ENCODE measurements around the gene LOXL1. TPM values are rescaled to one million over a fixed set of nuclear protein-coding genes. Genes with fewer than 3 reads are reported as not detected.

Gene LOXL1
- total and polyA plus RNA-seq, 9 of the 15 experiments (the other 6 are each of a cell fraction or from before 2014, with no cell fraction given) = 0.14 TPM; not detected in 8

GRCh38 chr15:73910522-73911303, 15.5 kb upstream of the LOXL1 start (continued):
- TF ChIP-seq BCL6 (CRISPR knock-in tag; IDR thresholded peaks at IDR 0.05) (no peak), SMARCE1 (IDR thresholded peaks at IDR 0.05) (no peak), ZNF41 (CRISPR knock-in tag; conservative IDR thresholded peaks at IDR 0.05) (no peak), LCOR (CRISPR knock-in tag; IDR thresholded peaks at IDR 0.05) (no peak), SMAD4 (CRISPR knock-in tag; conservative IDR thresholded peaks at IDR 0.05) (no peak), ZBTB17 (CRISPR knock-in tag; IDR thresholded peaks at IDR 0.05) (no peak)
- TF ChIP-seq, protein P1, sequence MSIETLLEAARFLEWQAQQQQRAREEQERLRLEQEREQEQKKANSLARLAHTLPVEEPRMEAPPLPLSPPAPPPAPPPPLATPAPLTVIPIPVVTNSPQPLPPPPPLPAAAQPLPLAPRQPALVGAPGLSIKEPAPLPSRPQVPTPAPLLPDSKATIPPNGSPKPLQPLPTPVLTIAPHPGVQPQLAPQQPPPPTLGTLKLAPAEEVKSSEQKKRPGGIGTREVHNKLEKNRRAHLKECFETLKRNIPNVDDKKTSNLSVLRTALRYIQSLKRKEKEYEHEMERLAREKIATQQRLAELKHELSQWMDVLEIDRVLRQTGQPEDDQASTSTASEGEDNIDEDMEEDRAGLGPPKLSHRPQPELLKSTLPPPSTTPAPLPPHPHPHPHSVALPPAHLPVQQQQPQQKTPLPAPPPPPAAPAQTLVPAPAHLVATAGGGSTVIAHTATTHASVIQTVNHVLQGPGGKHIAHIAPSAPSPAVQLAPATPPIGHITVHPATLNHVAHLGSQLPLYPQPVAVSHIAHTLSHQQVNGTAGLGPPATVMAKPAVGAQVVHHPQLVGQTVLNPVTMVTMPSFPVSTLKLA (conservative IDR thresholded peaks at IDR 0.05) = no peak

- Histone ChIP-seq H4K20me1 (replicated peaks; ENCODE audit: control insufficient read depth, insufficient read depth, low read length) (0 out of 2 replicates have a peak, but pooled peaks cover 4% of the 10 kb centered on the region), H3K27me3 (ENCODE audit: control insufficient read depth in 2 of 2, insufficient read depth in 2 of 2, low read length in 2 of 2) (peaks cover 0 to 20% of the 10 kb centered on the region in 2 experiments; a peak in 3 of 5 replicates), H3K9ac (ENCODE audit: insufficient read depth in 1 of 2, low read depth in 2 of 2, low read length in 2 of 2) (no peak overlapping the region), H3K9me3 (replicated peaks; ENCODE audit: control insufficient read depth, insufficient read depth, low read depth, low read length) (no peaks in the 10 kb centered on the region), H3K36me3 (ENCODE audit: control insufficient read depth, insufficient read depth, low read length) (no peaks in the 10 kb centered on the region), H3K4me2 (ENCODE audit: insufficient read depth, low read length) (no peak overlapping the region), H3K27ac (ENCODE audit: extremely low read depth, low read depth, low read length) (no peak overlapping the region), H3K4me1 (replicated peaks in 1 of 2; ENCODE audit: control insufficient read depth in 2 of 2, insufficient read depth in 2 of 2, low read length in 2 of 2) (no peaks in the 10 kb centered on the region), H3K79me2 (ENCODE audit: control insufficient read depth, insufficient read depth, low read length) (no peaks in the 10 kb centered on the region), H3K9me1 (ENCODE audit: control insufficient read depth, insufficient read depth, low read length) (no peaks in the 10 kb centered on the region), H3K4me3 (no peak overlapping the region), H2AFZ (ENCODE audit: low read depth, low read length) (no peak overlapping the region)
- ChIA-PET CTCF (ENCODE audit: low intra/inter-chr PET ratio) (no interaction called here), POLR2A (no interaction called here)
- 0% methylated on average over 7 of the region's 7 CpGs for WGBS (ENCODE audit: insufficient coverage, low coverage, missing lambda C conversion rate)
- no peak for FAIRE-seq
- in situ Hi-C loops (cut with MboI) (no loop called here), intact Hi-C loops (cut with micrococcal nuclease) (no loop called here)
- ATAC-seq = no peak
- no peak for DNase-seq (ENCODE audit: extremely low read depth in 1 of 4, low spot score in 3 of 4)
- no TSS peak for BruUV-seq (replicated peaks)
- TF ChIP-seq TAF15 (IDR thresholded peaks at IDR 0.05; ENCODE audit: low read depth, low read length) (no peak), FOXA3 (CRISPR knock-in tag; conservative IDR thresholded peaks at IDR 0.05 in 1 of 2, IDR thresholded peaks at IDR 0.05 in 1 of 2) (no peak), ARID3A (IDR thresholded peaks at IDR 0.05; ENCODE audit: borderline replicate concordance, low read depth, low read length) (no peak), ZNF436 (CRISPR knock-in tag; IDR thresholded peaks at IDR 0.05) (no peak), FOXJ2 (tag; IDR thresholded peaks at IDR 0.05) (no peak), ZNF175 (CRISPR knock-in tag; IDR thresholded peaks at IDR 0.05; ENCODE audit: low read depth) (no peak), THAP7 (CRISPR knock-in tag; IDR thresholded peaks at IDR 0.05) (no peak), PRMT5 (CRISPR knock-in tag; IDR thresholded peaks at IDR 0.05) (no peak), ZBTB17 (CRISPR knock-in tag; IDR thresholded peaks at IDR 0.05) (no peak), GABPA (tag; conservative IDR thresholded peaks at IDR 0.05; ENCODE audit: low read depth) (no peak)
Observed at GRCh38 chr15:73912030-73912596, 14.1 kb upstream of the LOXL1 start.

All from K562 (cell line).